GM19455 (cell line): ENCODE results near the gene COL18A1.

ENCODE experiments used
- ATAC-seq: cut with Tn5 transposase; IDR thresholded peaks from one replicate; pipeline ENCODE4 v1.9.1; 2021; ENCODE audit not compliant: unreplicated experiment

COL18A1 gene

GRCh38 chr21:45381865-45382696 lies 22.9 kb upstream of the COL18A1 start:
- ATAC-seq: no peak

GRCh38 chr21:45382697-45382997 lies 22.3 kb upstream of the COL18A1 start:
- ATAC-seq: no peak

GRCh38 chr21:45383111-45383614 lies 21.8 kb upstream of the COL18A1 start:
- ATAC-seq: no peak

- ATAC-seq: no peak
Observed at GRCh38 chr21:45383615-45384201, 21.3 kb upstream of the COL18A1 start.

- no peak for ATAC-seq
Observed at GRCh38 chr21:45384656-45385548, 20.1 kb upstream of the COL18A1 start.

GRCh38 chr21:45385549-45386050 lies 19.4 kb upstream of the COL18A1 start:
- ATAC-seq: no peak

- ATAC-seq: no peak
Observed at GRCh38 chr21:45386336-45386727, 18.6 kb upstream of the COL18A1 start.

GRCh38 chr21:45386728-45387371 lies 18.1 kb upstream of the COL18A1 start:
- no peak for ATAC-seq

GRCh38 chr21:45387506-45387905 lies 17.5 kb upstream of the COL18A1 start:
- no peak for ATAC-seq

GRCh38 chr21:45388011-45388521 lies 16.9 kb upstream of the COL18A1 start:
- ATAC-seq: no peak

GRCh38 chr21:45388611-45389296 lies 16.2 kb upstream of the COL18A1 start:
- no peak for ATAC-seq

GRCh38 chr21:45390121-45390751 lies 14.7 kb upstream of the COL18A1 start:
- ATAC-seq: no peak

GRCh38 chr21:45390831-45391742 lies 13.9 kb upstream of the COL18A1 start:
- no peak for ATAC-seq

- no peak for ATAC-seq
Observed at GRCh38 chr21:45391743-45392572, 13.0 kb upstream of the COL18A1 start.

- ATAC-seq: no peak
Observed at GRCh38 chr21:45392573-45392971, 12.4 kb upstream of the COL18A1 start.

GRCh38 chr21:45393021-45393420 lies 11.9 kb upstream of the COL18A1 start:
- ATAC-seq: no peak

GRCh38 chr21:45393833-45394638 lies 10.9 kb upstream of the COL18A1 start:
- no peak for ATAC-seq
